H1 (cell line): Measurements from ENCODE around the gene C14orf132.

ENCODE experiments used
- CBX5 ChIP-seq: fragments of 300-800, 300-1000 bp; sonication (generic); IDR thresholded peaks from 2 replicates; pipeline ENCODE4 v1.7.1; 2016; ENCODE audit warnings: antibody characterized with exemption, low read length, low read depth
- FOSL1 ChIP-seq: IDR thresholded peaks from 2 replicates; pipeline ENCODE4 v1.6.1; 2011; ENCODE audit warnings: mild to moderate bottlenecking, low read depth, low read length, moderate library complexity; ENCODE audit not compliant: insufficient read depth
- GABPA ChIP-seq: IDR thresholded peaks from 2 replicates; pipeline ENCODE4 v1.6.1; 2011; ENCODE audit warnings: mild to moderate bottlenecking, low read length, moderate library complexity, borderline replicate concordance; ENCODE audit not compliant: insufficient read depth
- HDAC6 ChIP-seq: IDR thresholded peaks from one replicate; pipeline ENCODE4 v1.7.1; 2012; ENCODE audit warnings: low read depth, mild to moderate bottlenecking, inconsistent platforms, low read length, moderate library complexity
- RAD21 ChIP-seq, 2 experiments: IDR thresholded peaks in 1 of 2; conservative IDR thresholded peaks in 1 of 2; 2 replicates each; pipeline ENCODE4 v1.6.1; 2011; ENCODE audit warnings: low read depth in 2 of 2, low read length in 2 of 2, improper control_type of control experiment in 1 of 2, inconsistent platforms in 1 of 2, mild to moderate bottlenecking in 1 of 2, moderate library complexity in 1 of 2
- RXRA ChIP-seq: IDR thresholded peaks from 2 replicates; pipeline ENCODE4 v1.6.1; 2011; ENCODE audit warnings: low read depth, mild to moderate bottlenecking, low read length, moderate library complexity; ENCODE audit not compliant: insufficient read depth
- SP1 ChIP-seq: IDR thresholded peaks from 2 replicates; pipeline ENCODE4 v1.6.1; 2011; ENCODE audit warnings: low read depth, low read length
- TF ChIP-seq, protein P1 (sequence below), 3 experiments: IDR thresholded peaks; 1 replicate in 2 of 3; 2 replicates in 1 of 3; pipeline versions ENCODE4 v1.5.1 to v1.6.1; 2011; ENCODE audit warnings: low read length in 3 of 3, mild to moderate bottlenecking in 3 of 3, inconsistent platforms in 2 of 3, low read depth in 1 of 3, moderate library complexity in 1 of 3; ENCODE audit not compliant: insufficient read depth in 1 of 3; ENCODE audit errors: control extremely low read depth in 1 of 3

DNA sequence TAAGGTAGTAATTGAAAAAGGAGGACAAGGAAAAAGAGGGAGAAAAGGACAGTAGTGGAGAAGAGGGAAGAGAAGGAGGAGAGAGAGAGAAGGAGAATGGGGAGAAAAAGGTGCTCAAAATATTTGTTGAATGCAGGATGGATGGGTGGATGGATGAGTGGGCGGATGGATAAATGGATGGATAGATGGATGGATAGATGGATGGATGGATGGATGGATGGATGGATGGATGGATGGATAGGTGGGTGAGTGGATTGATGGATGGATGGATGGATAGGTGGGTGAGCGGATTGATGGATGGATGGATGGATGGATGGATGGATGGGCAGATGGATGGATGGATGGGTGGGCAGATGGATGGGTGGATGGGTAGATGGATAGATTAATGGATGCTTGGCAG is 21.3 kb upstream of the C14orf132 start:
- TF ChIP-seq, protein P1, sequence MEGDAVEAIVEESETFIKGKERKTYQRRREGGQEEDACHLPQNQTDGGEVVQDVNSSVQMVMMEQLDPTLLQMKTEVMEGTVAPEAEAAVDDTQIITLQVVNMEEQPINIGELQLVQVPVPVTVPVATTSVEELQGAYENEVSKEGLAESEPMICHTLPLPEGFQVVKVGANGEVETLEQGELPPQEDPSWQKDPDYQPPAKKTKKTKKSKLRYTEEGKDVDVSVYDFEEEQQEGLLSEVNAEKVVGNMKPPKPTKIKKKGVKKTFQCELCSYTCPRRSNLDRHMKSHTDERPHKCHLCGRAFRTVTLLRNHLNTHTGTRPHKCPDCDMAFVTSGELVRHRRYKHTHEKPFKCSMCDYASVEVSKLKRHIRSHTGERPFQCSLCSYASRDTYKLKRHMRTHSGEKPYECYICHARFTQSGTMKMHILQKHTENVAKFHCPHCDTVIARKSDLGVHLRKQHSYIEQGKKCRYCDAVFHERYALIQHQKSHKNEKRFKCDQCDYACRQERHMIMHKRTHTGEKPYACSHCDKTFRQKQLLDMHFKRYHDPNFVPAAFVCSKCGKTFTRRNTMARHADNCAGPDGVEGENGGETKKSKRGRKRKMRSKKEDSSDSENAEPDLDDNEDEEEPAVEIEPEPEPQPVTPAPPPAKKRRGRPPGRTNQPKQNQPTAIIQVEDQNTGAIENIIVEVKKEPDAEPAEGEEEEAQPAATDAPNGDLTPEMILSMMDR (IDR thresholded peaks at IDR 0.05; ENCODE audit: control extremely low read depth in 1 of 3, insufficient read depth in 1 of 3, low read depth in 1 of 3, low read length in 3 of 3) = no peak
- no peak for TF ChIP-seq FOSL1
- no peak for TF ChIP-seq RAD21 (IDR thresholded peaks at IDR 0.05 in 1 of 2, conservative IDR thresholded peaks at IDR 0.05 in 1 of 2; ENCODE audit: low read depth in 2 of 2, low read length in 2 of 2)
- no peak for TF ChIP-seq GABPA
- TF ChIP-seq RXRA = no peak
- no peak for TF ChIP-seq SP1
- no peak for TF ChIP-seq HDAC6
- no peak for TF ChIP-seq CBX5
